ENCODE data around the gene CSMD2.

The CSMD2 gene

GRCh38 chr1:33606272-33606671, 558.8 kb downstream of the CSMD2 start:
- no peak overlapping the region for H3K27ac ChIP-seq (ENCODE audit: low read depth, low read length)
- H3K27me3 ChIP-seq (ENCODE audit: control insufficient read depth, insufficient read depth, low read length): no peaks in the 10 kb centered on the region
- no peaks in the 10 kb centered on the region for H3K36me3 ChIP-seq (ENCODE audit: control insufficient read depth, insufficient read depth, low read length)
- no peaks in the 10 kb centered on the region for H3K4me1 ChIP-seq (ENCODE audit: control insufficient read depth, insufficient read depth, low read length)
- no peaks in the 10 kb centered on the region for H3K9me3 ChIP-seq (ENCODE audit: control insufficient read depth, insufficient read depth, low read length)
- no peak overlapping the region for H3K4me3 ChIP-seq (ENCODE audit: low read depth, low read length)
- H3K9ac ChIP-seq (ENCODE audit: low read depth, low read length): no peak overlapping the region

DNA sequence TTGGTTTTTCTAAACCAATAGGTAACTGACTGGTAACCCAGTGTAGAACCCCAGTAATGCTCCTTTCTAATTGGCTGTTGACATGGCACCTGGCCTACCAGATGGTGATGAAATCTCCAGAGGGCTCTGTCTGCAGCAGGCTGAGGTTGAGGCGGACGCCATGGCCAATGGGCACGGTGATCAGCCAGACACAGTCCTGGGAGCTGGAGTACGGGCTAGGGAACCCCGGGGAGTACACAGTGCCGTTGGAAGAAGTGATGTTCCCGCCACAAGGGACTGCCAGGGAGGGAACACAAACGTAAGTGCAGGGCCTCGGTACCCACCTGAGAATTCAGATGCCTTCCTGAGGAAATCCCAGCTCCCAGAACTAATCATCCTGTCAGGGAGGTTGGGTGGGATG, 562.8 kb downstream of the CSMD2 start:
- no peak overlapping the region for H3K4me3 ChIP-seq (ENCODE audit: low read depth, low read length)
- no peaks in the 10 kb centered on the region for H3K27me3 ChIP-seq (ENCODE audit: control insufficient read depth, insufficient read depth, low read length)
- no peaks in the 10 kb centered on the region for H3K9me3 ChIP-seq (ENCODE audit: control insufficient read depth, insufficient read depth, low read length)
- no peak overlapping the region for H3K9ac ChIP-seq (ENCODE audit: low read depth, low read length)
- H3K27ac ChIP-seq (ENCODE audit: low read depth, low read length): no peak overlapping the region
- H3K4me1 ChIP-seq (ENCODE audit: control insufficient read depth, insufficient read depth, low read length): no peaks in the 10 kb centered on the region
- H3K36me3 ChIP-seq (ENCODE audit: control insufficient read depth, insufficient read depth, low read length): 0 out of 2 replicates have a peak, but pooled peaks cover 5% of the 10 kb centered on the region

GRCh38 chr1:33601751-33602150, 563.3 kb downstream of the CSMD2 start:
- Histone ChIP-seq H3K9ac (ENCODE audit: low read depth, low read length) (no peak overlapping the region), H3K4me3 (ENCODE audit: low read depth, low read length) (no peak overlapping the region), H3K4me1 (ENCODE audit: control insufficient read depth, insufficient read depth, low read length) (no peaks in the 10 kb centered on the region), H3K27me3 (ENCODE audit: control insufficient read depth, insufficient read depth, low read length) (no peaks in the 10 kb centered on the region), H3K27ac (ENCODE audit: low read depth, low read length) (no peak overlapping the region), H3K36me3 (ENCODE audit: control insufficient read depth, insufficient read depth, low read length) (0 out of 2 replicates have a peak, but pooled peaks cover 5% of the 10 kb centered on the region), H3K9me3 (ENCODE audit: control insufficient read depth, insufficient read depth, low read length) (no peaks in the 10 kb centered on the region)

DNA sequence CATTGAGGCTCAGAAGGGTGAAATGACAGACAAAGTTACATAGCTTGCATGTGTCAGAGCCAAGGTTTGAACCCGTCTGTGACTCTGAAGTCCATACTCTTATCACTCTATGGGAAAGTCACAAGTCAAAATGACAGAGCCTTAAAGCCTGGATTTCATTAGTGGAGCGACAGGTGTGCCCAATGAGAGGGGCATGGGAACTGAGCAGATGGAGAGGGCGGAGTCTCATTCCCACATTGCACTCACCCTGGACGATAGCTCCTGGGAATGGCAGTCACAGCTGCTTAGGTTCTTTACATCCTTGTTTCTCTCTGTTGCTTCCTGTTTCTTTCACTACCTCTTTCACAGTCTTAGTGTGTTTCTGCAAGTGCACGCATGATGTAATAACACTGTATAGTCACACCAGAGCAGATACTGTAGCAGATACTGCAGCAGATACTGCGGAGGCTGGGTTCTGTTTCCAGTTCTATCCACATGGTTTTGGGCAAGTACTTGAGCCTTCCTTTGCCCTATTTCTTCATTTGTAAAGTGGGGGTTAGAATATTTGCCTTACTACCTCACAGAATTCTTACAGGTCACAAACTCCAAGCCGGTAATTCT, 565.4 kb downstream of the CSMD2 start:
- Histone ChIP-seq H3K9me3 (ENCODE audit: control insufficient read depth, insufficient read depth, low read length) (no peaks in the 10 kb centered on the region), H3K36me3 (ENCODE audit: control insufficient read depth, insufficient read depth, low read length) (0 out of 2 replicates have a peak, but pooled peaks cover 5% of the 10 kb centered on the region), H3K27me3 (ENCODE audit: control insufficient read depth, insufficient read depth, low read length) (no peaks in the 10 kb centered on the region), H3K27ac (ENCODE audit: low read depth, low read length) (no peak overlapping the region), H3K9ac (ENCODE audit: low read depth, low read length) (no peak overlapping the region), H3K4me1 (ENCODE audit: control insufficient read depth, insufficient read depth, low read length) (no peaks in the 10 kb centered on the region), H3K4me3 (ENCODE audit: low read depth, low read length) (no peak overlapping the region)

GRCh38 chr1:33588726-33589125, 576.3 kb downstream of the CSMD2 start:
- Histone ChIP-seq H3K27ac (ENCODE audit: low read depth, low read length) (no peak overlapping the region), H3K36me3 (ENCODE audit: control insufficient read depth, insufficient read depth, low read length) (no peaks in the 10 kb centered on the region), H3K9me3 (ENCODE audit: control insufficient read depth, insufficient read depth, low read length) (no peaks in the 10 kb centered on the region), H3K9ac (ENCODE audit: low read depth, low read length) (no peak overlapping the region), H3K4me1 (ENCODE audit: control insufficient read depth, insufficient read depth, low read length) (no peaks in the 10 kb centered on the region), H3K27me3 (ENCODE audit: control insufficient read depth, insufficient read depth, low read length) (no peaks in the 10 kb centered on the region), H3K4me3 (ENCODE audit: low read depth, low read length) (no peak overlapping the region)

- Histone ChIP-seq H3K36me3 (ENCODE audit: control insufficient read depth, insufficient read depth, low read length) (no peaks in the 10 kb centered on the region), H3K4me3 (ENCODE audit: low read depth, low read length) (no peak overlapping the region), H3K27me3 (ENCODE audit: control insufficient read depth, insufficient read depth, low read length) (no peaks in the 10 kb centered on the region), H3K9ac (ENCODE audit: low read depth, low read length) (no peak overlapping the region), H3K9me3 (ENCODE audit: control insufficient read depth, insufficient read depth, low read length) (no peaks in the 10 kb centered on the region), H3K27ac (ENCODE audit: low read depth, low read length) (no peak overlapping the region), H3K4me1 (ENCODE audit: control insufficient read depth, insufficient read depth, low read length) (no peaks in the 10 kb centered on the region)
Measured at GRCh38 chr1:33586795-33587194, 578.2 kb downstream of the CSMD2 start.

GRCh38 chr1:33586106-33586505, 578.9 kb downstream of the CSMD2 start:
- H3K4me1 ChIP-seq (ENCODE audit: control insufficient read depth, insufficient read depth, low read length): no peaks in the 10 kb centered on the region
- no peak overlapping the region for H3K4me3 ChIP-seq (ENCODE audit: low read depth, low read length)
- no peaks in the 10 kb centered on the region for H3K36me3 ChIP-seq (ENCODE audit: control insufficient read depth, insufficient read depth, low read length)
- H3K9ac ChIP-seq (ENCODE audit: low read depth, low read length): no peak overlapping the region
- H3K9me3 ChIP-seq (ENCODE audit: control insufficient read depth, insufficient read depth, low read length): no peaks in the 10 kb centered on the region
- no peaks in the 10 kb centered on the region for H3K27me3 ChIP-seq (ENCODE audit: control insufficient read depth, insufficient read depth, low read length)
- H3K27ac ChIP-seq (ENCODE audit: low read depth, low read length): no peak overlapping the region

DNA sequence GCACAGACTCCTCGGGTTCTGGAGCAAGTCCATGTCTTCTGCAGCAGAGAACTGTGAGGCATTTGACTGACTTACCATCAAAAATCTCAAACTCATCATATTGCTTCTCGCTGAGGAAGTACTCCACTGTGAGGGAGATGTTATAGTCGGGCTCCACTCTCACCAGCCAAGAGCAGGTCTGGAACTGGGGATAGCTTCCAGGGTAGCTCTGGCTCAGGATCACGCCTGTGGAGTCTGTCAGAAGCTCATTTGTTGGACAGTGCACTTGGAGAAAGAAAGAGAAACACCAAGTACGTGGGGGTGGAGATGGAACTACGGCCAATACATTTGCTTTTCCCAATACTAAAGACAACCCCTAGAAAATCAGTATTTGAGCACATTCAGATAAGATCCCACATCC, 581.5 kb downstream of the CSMD2 start:
- Histone ChIP-seq H3K36me3 (ENCODE audit: control insufficient read depth, insufficient read depth, low read length) (no peaks in the 10 kb centered on the region), H3K4me3 (ENCODE audit: low read depth, low read length) (no peak overlapping the region), H3K9me3 (ENCODE audit: control insufficient read depth, insufficient read depth, low read length) (no peaks in the 10 kb centered on the region), H3K9ac (ENCODE audit: low read depth, low read length) (no peak overlapping the region), H3K27me3 (ENCODE audit: control insufficient read depth, insufficient read depth, low read length) (no peaks in the 10 kb centered on the region), H3K4me1 (ENCODE audit: control insufficient read depth, insufficient read depth, low read length) (peaks cover 5% of the 10 kb centered on the region; the same call in 1 of the 2 replicates), H3K27ac (ENCODE audit: low read depth, low read length) (no peak overlapping the region)

DNA sequence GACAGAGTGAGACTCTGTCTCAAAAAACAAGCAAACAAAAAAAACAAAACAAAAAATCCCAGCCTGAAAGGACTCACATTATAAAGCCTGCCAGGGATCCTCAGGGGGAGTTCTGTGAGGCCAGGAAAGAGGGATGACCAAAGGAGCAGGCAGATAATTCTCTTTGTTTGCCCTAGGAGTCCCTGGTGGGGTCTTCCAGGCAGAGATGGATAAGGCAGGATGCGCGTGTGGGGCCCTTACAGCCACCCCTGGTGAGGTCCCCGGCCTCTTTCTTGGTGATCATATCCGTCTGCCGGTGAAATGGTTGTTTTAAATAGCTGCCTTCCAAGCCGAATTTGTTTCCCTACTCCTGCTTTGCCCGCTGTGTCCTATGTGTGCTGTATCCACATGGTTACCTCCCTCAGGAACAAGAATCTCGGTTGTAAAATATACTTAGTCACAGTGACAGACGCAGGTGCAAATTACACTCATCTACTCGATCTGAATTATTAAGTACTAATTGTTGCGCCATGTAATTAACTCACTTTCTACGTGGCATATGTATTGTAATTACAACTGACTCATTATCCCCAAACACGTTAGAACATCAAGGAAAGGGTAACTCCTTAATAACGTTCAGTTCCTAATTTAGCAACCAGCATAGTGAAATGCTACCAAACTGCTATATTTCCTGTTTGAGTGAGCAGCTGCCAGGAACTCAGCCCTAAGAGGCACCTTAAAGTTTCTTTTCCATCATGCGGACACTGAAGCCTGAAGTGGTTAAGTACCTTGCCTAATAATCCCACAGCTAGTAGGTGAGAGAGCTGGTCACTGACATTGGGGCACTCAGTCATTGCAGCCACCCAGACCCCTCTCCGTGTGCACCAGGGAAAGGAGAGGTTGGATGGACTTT, 586.2 kb downstream of the CSMD2 start:
- Histone ChIP-seq H3K36me3 (ENCODE audit: control insufficient read depth, insufficient read depth, low read length) (no peaks in the 10 kb centered on the region), H3K9ac (ENCODE audit: low read depth, low read length) (no peak overlapping the region), H3K4me3 (ENCODE audit: low read depth, low read length) (no peak overlapping the region), H3K4me1 (ENCODE audit: control insufficient read depth, insufficient read depth, low read length) (peaks cover 15% of the 10 kb centered on the region; the same call in 1 of the 2 replicates), H3K27ac (ENCODE audit: low read depth, low read length) (no peak overlapping the region), H3K27me3 (ENCODE audit: control insufficient read depth, insufficient read depth, low read length) (no peaks in the 10 kb centered on the region), H3K9me3 (ENCODE audit: control insufficient read depth, insufficient read depth, low read length) (no peaks in the 10 kb centered on the region)

GRCh38 chr1:33577663-33578062, 587.4 kb downstream of the CSMD2 start:
- Histone ChIP-seq H3K4me1 (ENCODE audit: control insufficient read depth, insufficient read depth, low read length) (peaks cover 15% of the 10 kb centered on the region; the same call in 1 of the 2 replicates), H3K27me3 (ENCODE audit: control insufficient read depth, insufficient read depth, low read length) (no peaks in the 10 kb centered on the region), H3K9ac (ENCODE audit: low read depth, low read length) (no peak overlapping the region), H3K9me3 (ENCODE audit: control insufficient read depth, insufficient read depth, low read length) (no peaks in the 10 kb centered on the region), H3K4me3 (ENCODE audit: low read depth, low read length) (no peak overlapping the region), H3K36me3 (ENCODE audit: control insufficient read depth, insufficient read depth, low read length) (no peaks in the 10 kb centered on the region), H3K27ac (ENCODE audit: low read depth, low read length) (no peak overlapping the region)

Measured in HUES48 (cell line).